ENCODE measurements around the gene PKP3. TPM values are rescaled to one million over a fixed set of nuclear protein-coding genes. Genes with fewer than 3 reads are reported as not detected.

Gene PKP3
- total RNA-seq, 8 experiments from 2014 or later = 0.21 to 24.4 (median 3.2) TPM; not detected in 1

- in situ Hi-C loops (cut with MboI; ENCODE audit: low pct_unique_long_range_greater_than_20kb in 2 of 9, low sequenced_read_pairs in 9 of 9, unreplicated experiment in 9 of 9) = no loop called here
- peak; percentile 68 to 82 (median 74) for ATAC-seq (replicated peaks in 6 of 8)
- WGBS, 10 experiments = 0% methylated on average over 11 of the region's 108 CpGs; no CpG with 5 or more reads in 9 of the 10 experiments
Observed at GRCh38 chr11:449889-450808, 56.1 kb downstream of the PKP3 start, which contains the start of gene PTDSS2. TSS of gene PTDSS2 (plus strand) at chr11:450279. CDS start at chr11:450456, 177 bp downstream.

GRCh38 chr11:450809-451451 lies 56.9 kb downstream of the PKP3 start:
- WGBS, 10 experiments = 0 to 7% (median 2%) methylated on average over 3 to 11 of the region's 46 CpGs; no CpG with 5 or more reads in 5 of the 10 experiments
- in situ Hi-C loops (cut with MboI; ENCODE audit: low pct_unique_long_range_greater_than_20kb in 2 of 9, low sequenced_read_pairs in 9 of 9, unreplicated experiment in 9 of 9) = no loop called here
- Histone ChIP-seq H3K27ac (peak overlapping the region; percentile 53 to 59), H3K4me3 (peak overlapping the region; percentile 68 to 96 (median 89)), H3K4me1 (replicated peaks in 1 of 2) (peaks cover 21 to 25% of the 10 kb centered on the region in 2 donors)
- ATAC-seq (replicated peaks in 6 of 8) = peak; percentile 4 to 17 (median 10)

More at GRCh38 chr11:449889-450808, 56.1 kb downstream of the PKP3 start, which contains the start of gene PTDSS2:
- H3K4me3 ChIP-seq = peak within 1 kb of the TSS; percentile 68 to 96 (median 89)
- H3K4me1 ChIP-seq (replicated peaks in 1 of 2) = peaks cover 21% of the 10 kb centered on the region in 2 donors
- H3K27ac ChIP-seq = peak within 1 kb of the TSS; percentile 84 to 86

- Histone ChIP-seq H3K4me3 (peak overlapping the region in 1 of 5 donors; percentile 96), H3K4me1 (replicated peaks in 1 of 2) (peaks cover 21 to 25% of the 10 kb centered on the region in 2 donors), H3K27ac (no peak overlapping the region)
- in situ Hi-C loops (cut with MboI; ENCODE audit: low pct_unique_long_range_greater_than_20kb in 2 of 9, low sequenced_read_pairs in 9 of 9, unreplicated experiment in 9 of 9) = no loop called here
- ATAC-seq (replicated peaks in 6 of 8) = no peak
- WGBS, 10 experiments = 82 to 100% (median 95%) methylated on average over 1 to 4 of the region's 14 CpGs; no CpG with 5 or more reads in 6 of the 10 experiments
Observed at GRCh38 chr11:451738-452137, 57.7 kb downstream of the PKP3 start.

GRCh38 chr11:452203-452744 lies 58.3 kb downstream of the PKP3 start:
- ATAC-seq (replicated peaks in 6 of 8) = no peak
- Histone ChIP-seq H3K4me3 (no peak overlapping the region), H3K4me1 (replicated peaks in 1 of 2) (peaks cover 21 to 25% of the 10 kb centered on the region in 2 donors), H3K27ac (no peak overlapping the region)
- WGBS, 10 experiments = 50 to 100% (median 100%) methylated on average over 1 to 3 of the region's 12 CpGs; no CpG with 5 or more reads in 6 of the 10 experiments
- in situ Hi-C loops (cut with MboI; ENCODE audit: low pct_unique_long_range_greater_than_20kb in 2 of 9, low sequenced_read_pairs in 9 of 9, unreplicated experiment in 9 of 9) = no loop called here

GRCh38 chr11:452916-453527 lies 59.0 kb downstream of the PKP3 start:
- H3K27ac ChIP-seq = no peak overlapping the region
- in situ Hi-C loops (cut with MboI; ENCODE audit: low pct_unique_long_range_greater_than_20kb in 2 of 9, low sequenced_read_pairs in 9 of 9, unreplicated experiment in 9 of 9) = no loop called here
- WGBS, 10 experiments = 50 to 99% (median 93%) methylated on average over 2 to 11 of the region's 19 CpGs; no CpG with 5 or more reads in 3 of the 10 experiments

GRCh38 chr11:453564-453963 lies 59.6 kb downstream of the PKP3 start:
- peaks cover 18 to 20% of the 10 kb centered on the region in 2 donors for H3K4me1 ChIP-seq (replicated peaks in 1 of 2)
- 74 to 100% (median 88%) methylated on average over 3 to 7 of the region's 13 CpGs; no CpG with 5 or more reads in 7 of the 10 experiments for WGBS, 10 experiments
- H3K4me3 ChIP-seq = no peak overlapping the region
- ATAC-seq (replicated peaks in 6 of 8) = no peak
- in situ Hi-C loops (cut with MboI; ENCODE audit: low pct_unique_long_range_greater_than_20kb in 2 of 9, low sequenced_read_pairs in 9 of 9, unreplicated experiment in 9 of 9) = no loop called here
- H3K27ac ChIP-seq = no peak overlapping the region

More at GRCh38 chr11:452916-453527, 59.0 kb downstream of the PKP3 start:
- Histone ChIP-seq H3K4me1 (replicated peaks in 1 of 2) (peaks cover 18 to 20% of the 10 kb centered on the region in 2 donors), H3K4me3 (no peak overlapping the region)
- ATAC-seq (replicated peaks in 6 of 8) = no peak

- in situ Hi-C loops (cut with MboI; ENCODE audit: low pct_unique_long_range_greater_than_20kb in 2 of 9, low sequenced_read_pairs in 9 of 9, unreplicated experiment in 9 of 9) = no loop called here
- Histone ChIP-seq H3K4me1 (replicated peaks in 1 of 2) (peaks cover 14 to 16% of the 10 kb centered on the region in 2 donors), H3K27ac (no peak overlapping the region), H3K4me3 (no peak overlapping the region)
- 83 to 100% (median 100%) methylated on average over 1 to 3 of the region's 9 CpGs; no CpG with 5 or more reads in 5 of the 10 experiments for WGBS, 10 experiments
- ATAC-seq (replicated peaks in 6 of 8) = no peak
Observed at GRCh38 chr11:454043-454442, 60.0 kb downstream of the PKP3 start.

Other genes starting within 250 kb of the PKP3 start
- not detected for gene SCGB1C1, start 201.1 kb upstream of the PKP3 start, total RNA-seq
- gene BET1L, start 186.8 kb upstream of the PKP3 start, total RNA-seq = 10 to 100 TPM; 17.7 to 35.6 (median 31.3) TPM
- 10 to 100 TPM; 39.0 to 94.0 (median 64.1) TPM for gene RIC8A, start 186.5 kb upstream of the PKP3 start, total RNA-seq
- 10 to 100 TPM; 15.1 to 35.0 (median 16.6) TPM for gene SIRT3, start 157.9 kb upstream of the PKP3 start, total RNA-seq
- 100 to 1,000 TPM; 106 to 155 (median 141) TPM for gene PSMD13, start 157.2 kb upstream of the PKP3 start, total RNA-seq
- gene NLRP6, start 115.8 kb upstream of the PKP3 start, total RNA-seq = under 1 TPM in 4 of 8 experiments, not detected in 4; 0.14 to 0.33 (median 0.16) TPM
- 10 to 100 TPM in 2 of 8 experiments, 1 to 10 TPM in 3, under 1 TPM in 3; 0.60 to 40.6 (median 3.3) TPM for gene PGGHG, start 105.1 kb upstream of the PKP3 start, total RNA-seq
- gene IFITM5, start 94.7 kb upstream of the PKP3 start, total RNA-seq = 1 to 10 TPM in 2 of 8 experiments, under 1 TPM in 1, not detected in 5; 0.51 to 1.5 (median 1.1) TPM
- gene IFITM2, start 86.4 kb upstream of the PKP3 start, total RNA-seq = 100 to 1,000 TPM in 4 of 8 experiments, 10 to 100 TPM in 1, 1 to 10 TPM in 2, under 1 TPM in 1; 0.38 to 809 (median 64.6) TPM
- 1,000 to 10,000 TPM in 2 of 8 experiments, 100 to 1,000 TPM in 2, under 1 TPM in 1, not detected in 3; 0.16 to 1,915 (median 317) TPM for gene IFITM1, start 80.2 kb upstream of the PKP3 start, total RNA-seq
- 1,000 to 10,000 TPM in 1 of 8 experiments, 100 to 1,000 TPM in 3, 10 to 100 TPM in 1, 1 to 10 TPM in 3; 1.1 to 1,534 (median 213) TPM for gene IFITM3, start 73.3 kb upstream of the PKP3 start, total RNA-seq
- 100 to 1,000 TPM in 1 of 8 experiments, 10 to 100 TPM in 6, 1 to 10 TPM in 1; 9.7 to 103 (median 70.9) TPM for gene B4GALNT4, start 24.7 kb upstream of the PKP3 start, total RNA-seq
- 100 to 1,000 TPM in 1 of 8 experiments, 10 to 100 TPM in 7; 19.5 to 131 (median 28.5) TPM for gene SIGIRR, start 20.8 kb downstream of the PKP3 start, total RNA-seq
- 1 to 10 TPM in 3 of 8 experiments, under 1 TPM in 4, not detected in 1; 0.11 to 4.3 (median 0.60) TPM for gene ANO9, start 47.8 kb downstream of the PKP3 start, total RNA-seq
- gene PTDSS2, start 56.1 kb downstream of the PKP3 start, total RNA-seq = 10 to 100 TPM; 11.4 to 37.9 (median 21.2) TPM
- 100 to 1,000 TPM in 4 of 8 experiments, 10 to 100 TPM in 4; 55.8 to 181 (median 94.8) TPM for gene RNH1, start 113.0 kb downstream of the PKP3 start, total RNA-seq
- 10 to 100 TPM; 38.5 to 96.1 (median 57.2) TPM for gene HRAS, start 141.4 kb downstream of the PKP3 start, total RNA-seq
- 1 to 10 TPM in 6 of 8 experiments, under 1 TPM in 2; 0.75 to 7.6 (median 1.8) TPM for gene LRRC56, start 143.3 kb downstream of the PKP3 start, total RNA-seq
- 1 to 10 TPM in 4 of 8 experiments, under 1 TPM in 4; 0.29 to 5.4 (median 0.88) TPM for gene LMNTD2, start 166.5 kb downstream of the PKP3 start, total RNA-seq
- gene RASSF7, start 166.8 kb downstream of the PKP3 start, total RNA-seq = 10 to 100 TPM in 1 of 8 experiments, 1 to 10 TPM in 7; 4.6 to 10.4 (median 7.0) TPM
- 10 to 100 TPM; 11.9 to 32.0 (median 16.0) TPM for gene PHRF1, start 182.3 kb downstream of the PKP3 start, total RNA-seq
- 10 to 100 TPM; 10.2 to 27.9 (median 17.0) TPM for gene IRF7, start 221.7 kb downstream of the PKP3 start, total RNA-seq
- gene CDHR5, start 230.7 kb downstream of the PKP3 start, total RNA-seq = 1 to 10 TPM in 3 of 8 experiments, under 1 TPM in 5; 0.31 to 1.3 (median 0.51) TPM
- not detected for gene SCT, start 233.0 kb downstream of the PKP3 start, total RNA-seq
- gene DRD4, start 243.1 kb downstream of the PKP3 start, total RNA-seq = 1 to 10 TPM in 1 of 8 experiments, under 1 TPM in 4, not detected in 3; 0.22 to 1.8 (median 0.93) TPM